Lower leg skin (tissue), 3 donors: Measurements from ENCODE around the gene ADORA2B.

Experiments
- CTCF ChIP-seq, 3 donors: fragments of 450-650 bp; IDR thresholded peaks; one replicate each; pipeline ENCODE4 v1.5.1; 2016; ENCODE audit warnings: antibody characterized with exemption in 3 of 3, mild to moderate bottlenecking in 3 of 3, moderate library complexity in 2 of 3
- POLR2A ChIP-seq, 2 donors: fragments of 450-650 bp; IDR thresholded peaks; one replicate each; pipeline ENCODE4 v1.6.1; 2016 to 2017; ENCODE audit warnings: antibody characterized with exemption in 2 of 2, mild to moderate bottlenecking in 1 of 2, moderate library complexity in 1 of 2

- no peak for TF ChIP-seq CTCF (IDR thresholded peaks at IDR 0.05)
- no peak for TF ChIP-seq POLR2A (IDR thresholded peaks at IDR 0.05)
These were observed 27.0 kb downstream of the ADORA2B start for GRCh38 chr17:15971882-15972281.
